H1 (cell line): ENCODE results near the gene DKK3.

Source experiments
- CHD1 ChIP-seq: IDR thresholded peaks from 2 replicates; pipeline ENCODE4 v1.6.1; 2012; ENCODE audit warnings: low read depth, low read length, improper control_type of control experiment
- EP300 ChIP-seq, 2 experiments: IDR thresholded peaks; 1 replicate in 1 of 2; 2 replicates in 1 of 2; pipeline ENCODE4 v1.6.1; 2011 to 2012; ENCODE audit warnings: low read depth in 2 of 2, low read length in 2 of 2, mild to moderate bottlenecking in 2 of 2, borderline replicate concordance in 1 of 2, inconsistent platforms in 1 of 2, moderate library complexity in 1 of 2
- EZH2 ChIP-seq: fragments of 200-600 bp; sonication (generic); IDR thresholded peaks from 2 replicates; pipeline ENCODE4 v1.7.1; 2012; ENCODE audit warnings: low read depth, mild to moderate bottlenecking, moderate library complexity, low read length, inconsistent platforms; ENCODE audit not compliant: severe bottlenecking
- GABPA ChIP-seq: IDR thresholded peaks from 2 replicates; pipeline ENCODE4 v1.6.1; 2011; ENCODE audit warnings: mild to moderate bottlenecking, low read length, moderate library complexity, borderline replicate concordance; ENCODE audit not compliant: insufficient read depth
- POLR2A ChIP-seq, 2 experiments: IDR thresholded peaks; 1 replicate in 1 of 2; 2 replicates in 1 of 2; pipeline ENCODE4 v1.6.1; 2011; ENCODE audit warnings: low read depth in 2 of 2, low read length in 2 of 2, mild to moderate bottlenecking in 2 of 2; ENCODE audit errors: control extremely low read depth in 1 of 2
- POLR2AphosphoS5 ChIP-seq: IDR thresholded peaks from 2 replicates; pipeline ENCODE4 v1.6.1; 2011; ENCODE audit warnings: low read depth, low read length
- RAD21 ChIP-seq, 2 experiments: IDR thresholded peaks in 1 of 2; conservative IDR thresholded peaks in 1 of 2; 2 replicates each; pipeline ENCODE4 v1.6.1; 2011; ENCODE audit warnings: low read depth in 2 of 2, low read length in 2 of 2, improper control_type of control experiment in 1 of 2, inconsistent platforms in 1 of 2, mild to moderate bottlenecking in 1 of 2, moderate library complexity in 1 of 2
- RNF2 ChIP-seq: fragments of 200-900, 300-1000 bp; sonication (generic); IDR thresholded peaks from 2 replicates; pipeline ENCODE4 v1.7.1; 2016; ENCODE audit warnings: borderline replicate concordance, low read depth, mild to moderate bottlenecking, antibody characterized with exemption, low read length; ENCODE audit not compliant: poor library complexity, severe bottlenecking; ENCODE audit errors: missing control alignments
- RXRA ChIP-seq: IDR thresholded peaks from 2 replicates; pipeline ENCODE4 v1.6.1; 2011; ENCODE audit warnings: low read depth, mild to moderate bottlenecking, low read length, moderate library complexity; ENCODE audit not compliant: insufficient read depth
- SAP30 ChIP-seq: fragments of 300-600 bp; sonication (generic); IDR thresholded peaks from 2 replicates; pipeline ENCODE4 v1.7.1; 2012; ENCODE audit warnings: low read length, moderate library complexity, mild to moderate bottlenecking, inconsistent platforms; ENCODE audit not compliant: insufficient read depth, insufficient replicate concordance
- TEAD4 ChIP-seq: IDR thresholded peaks from 2 replicates; pipeline ENCODE4 v1.6.1; 2012; ENCODE audit warnings: low read depth, low read length, inconsistent platforms, mixed read lengths
- TF ChIP-seq, protein P1 (sequence below), 3 experiments: IDR thresholded peaks; 1 replicate in 2 of 3; 2 replicates in 1 of 3; pipeline versions ENCODE4 v1.5.1 to v1.6.1; 2011; ENCODE audit warnings: low read length in 3 of 3, mild to moderate bottlenecking in 3 of 3, inconsistent platforms in 2 of 3, low read depth in 1 of 3, moderate library complexity in 1 of 3; ENCODE audit not compliant: insufficient read depth in 1 of 3; ENCODE audit errors: control extremely low read depth in 1 of 3
- TF ChIP-seq, protein P2 (sequence below): IDR thresholded peaks from 2 replicates; pipeline ENCODE4 v1.6.1; 2012; ENCODE audit warnings: low read length, inconsistent platforms

DNA sequence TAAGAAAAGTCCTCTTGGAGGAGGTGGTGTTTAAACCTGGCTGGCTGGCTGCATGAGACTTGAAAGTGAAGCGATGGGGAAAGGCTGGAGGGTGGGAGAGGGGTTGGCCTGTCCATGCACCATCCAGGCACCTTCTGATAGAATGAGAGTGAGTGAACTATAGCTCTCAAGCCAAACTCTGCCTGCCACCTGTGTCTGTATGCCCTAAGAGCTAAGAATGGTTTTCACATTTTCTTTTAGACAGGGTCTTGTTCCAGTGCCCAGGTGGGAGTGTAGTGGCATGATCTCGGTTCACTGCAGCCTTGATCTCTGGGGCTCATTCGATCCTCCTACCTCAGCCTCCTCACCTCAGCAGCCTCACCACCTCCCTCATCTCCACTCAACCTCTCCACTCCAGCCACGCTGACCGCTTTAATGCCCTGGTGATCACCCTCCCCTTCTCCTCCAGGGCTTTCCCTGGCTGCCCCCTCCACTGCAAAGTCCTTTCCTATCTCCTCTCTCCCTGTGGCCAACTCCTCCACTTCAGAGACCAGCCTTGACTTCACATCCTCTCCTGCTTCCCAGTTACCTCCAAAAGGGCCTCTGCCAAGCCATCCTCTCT, 38.3 kb upstream of the DKK3 start:
- TF ChIP-seq POLR2A (IDR thresholded peaks at IDR 0.05; ENCODE audit: control extremely low read depth in 1 of 2, low read depth in 2 of 2, low read length in 2 of 2) = no peak
- TF ChIP-seq, protein P1, sequence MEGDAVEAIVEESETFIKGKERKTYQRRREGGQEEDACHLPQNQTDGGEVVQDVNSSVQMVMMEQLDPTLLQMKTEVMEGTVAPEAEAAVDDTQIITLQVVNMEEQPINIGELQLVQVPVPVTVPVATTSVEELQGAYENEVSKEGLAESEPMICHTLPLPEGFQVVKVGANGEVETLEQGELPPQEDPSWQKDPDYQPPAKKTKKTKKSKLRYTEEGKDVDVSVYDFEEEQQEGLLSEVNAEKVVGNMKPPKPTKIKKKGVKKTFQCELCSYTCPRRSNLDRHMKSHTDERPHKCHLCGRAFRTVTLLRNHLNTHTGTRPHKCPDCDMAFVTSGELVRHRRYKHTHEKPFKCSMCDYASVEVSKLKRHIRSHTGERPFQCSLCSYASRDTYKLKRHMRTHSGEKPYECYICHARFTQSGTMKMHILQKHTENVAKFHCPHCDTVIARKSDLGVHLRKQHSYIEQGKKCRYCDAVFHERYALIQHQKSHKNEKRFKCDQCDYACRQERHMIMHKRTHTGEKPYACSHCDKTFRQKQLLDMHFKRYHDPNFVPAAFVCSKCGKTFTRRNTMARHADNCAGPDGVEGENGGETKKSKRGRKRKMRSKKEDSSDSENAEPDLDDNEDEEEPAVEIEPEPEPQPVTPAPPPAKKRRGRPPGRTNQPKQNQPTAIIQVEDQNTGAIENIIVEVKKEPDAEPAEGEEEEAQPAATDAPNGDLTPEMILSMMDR (IDR thresholded peaks at IDR 0.05; ENCODE audit: control extremely low read depth in 1 of 3, insufficient read depth in 1 of 3, low read depth in 1 of 3, low read length in 3 of 3) = no peak
- TF ChIP-seq EP300 (IDR thresholded peaks at IDR 0.05; ENCODE audit: borderline replicate concordance in 1 of 2, low read depth in 2 of 2, low read length in 2 of 2) = no peak
- no peak for TF ChIP-seq GABPA
- no peak for TF ChIP-seq RAD21 (IDR thresholded peaks at IDR 0.05 in 1 of 2, conservative IDR thresholded peaks at IDR 0.05 in 1 of 2; ENCODE audit: low read depth in 2 of 2, low read length in 2 of 2)
- TF ChIP-seq, protein P2, sequence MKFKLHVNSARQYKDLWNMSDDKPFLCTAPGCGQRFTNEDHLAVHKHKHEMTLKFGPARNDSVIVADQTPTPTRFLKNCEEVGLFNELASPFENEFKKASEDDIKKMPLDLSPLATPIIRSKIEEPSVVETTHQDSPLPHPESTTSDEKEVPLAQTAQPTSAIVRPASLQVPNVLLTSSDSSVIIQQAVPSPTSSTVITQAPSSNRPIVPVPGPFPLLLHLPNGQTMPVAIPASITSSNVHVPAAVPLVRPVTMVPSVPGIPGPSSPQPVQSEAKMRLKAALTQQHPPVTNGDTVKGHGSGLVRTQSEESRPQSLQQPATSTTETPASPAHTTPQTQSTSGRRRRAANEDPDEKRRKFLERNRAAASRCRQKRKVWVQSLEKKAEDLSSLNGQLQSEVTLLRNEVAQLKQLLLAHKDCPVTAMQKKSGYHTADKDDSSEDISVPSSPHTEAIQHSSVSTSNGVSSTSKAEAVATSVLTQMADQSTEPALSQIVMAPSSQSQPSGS = no peak
- TF ChIP-seq SAP30 = no peak
- TF ChIP-seq POLR2AphosphoS5 = no peak
- TF ChIP-seq TEAD4 = no peak
- TF ChIP-seq CHD1 = no peak
- no peak for TF ChIP-seq RXRA
- TF ChIP-seq EZH2 = no peak
- no peak for TF ChIP-seq RNF2
